ENCODE results near the gene ARID1B. TPM values are rescaled to one million over a fixed set of nuclear protein-coding genes. Genes with fewer than 3 reads are reported as not detected.

Gene ARID1B
- total and polyA plus RNA-seq, 9 of the 15 experiments (the other 6 are each of a cell fraction or from before 2014, with no cell fraction given), result 12.5 to 50.5 (median 25.8) TPM

GRCh38 chr6:156988276-156989158, 211.3 kb downstream of the ARID1B start (continued):
- peak; percentile 92 for TF ChIP-seq ZEB2 (IDR thresholded peaks at IDR 0.05)
- no peak for TF ChIP-seq PCBP1 (IDR thresholded peaks at IDR 0.05; ENCODE audit: low read depth, low read length, poor library complexity, severe bottlenecking)
- no peak for TF ChIP-seq PRPF4 (IDR thresholded peaks at IDR 0.05; ENCODE audit: insufficient read depth, low read depth, low read length, poor library complexity, severe bottlenecking)
- TF ChIP-seq ZNF146 (CRISPR knock-in tag; IDR thresholded peaks at IDR 0.05; ENCODE audit: unreplicated experiment), result no peak
- no peak for TF ChIP-seq MED1 (CRISPR knock-in tag; IDR thresholded peaks at IDR 0.05; ENCODE audit: borderline replicate concordance)
- no peak for TF ChIP-seq EZH2 (IDR thresholded peaks at IDR 0.05; ENCODE audit: borderline replicate concordance, low read depth, low read length)
- no peak for TF ChIP-seq FOXO4 (CRISPR knock-in tag; IDR thresholded peaks at IDR 0.05)
- no peak for TF ChIP-seq ZNF134 (CRISPR knock-in tag; conservative IDR thresholded peaks at IDR 0.05)
- TF ChIP-seq, protein P1, sequence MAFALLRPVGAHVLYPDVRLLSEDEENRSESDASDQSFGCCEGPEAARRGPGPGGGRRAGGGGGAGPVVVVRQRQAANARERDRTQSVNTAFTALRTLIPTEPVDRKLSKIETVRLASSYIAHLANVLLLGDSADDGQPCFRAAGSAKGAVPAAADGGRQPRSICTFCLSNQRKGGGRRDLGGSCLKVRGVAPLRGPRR (CRISPR knock-in tag; IDR thresholded peaks at IDR 0.05), result no peak
- TF ChIP-seq E2F5 (CRISPR knock-in tag; IDR thresholded peaks at IDR 0.05), result no peak
- TF ChIP-seq SAFB2 (IDR thresholded peaks at IDR 0.05; ENCODE audit: borderline replicate concordance, low read depth, low read length, severe bottlenecking), result no peak
- no peak for TF ChIP-seq ZNF311 (CRISPR knock-in tag; IDR thresholded peaks at IDR 0.05)
- no peak for TF ChIP-seq KDM5B (IDR thresholded peaks at IDR 0.05; ENCODE audit: insufficient replicate concordance, low read depth, low read length)
- peak; percentile 61 for TF ChIP-seq DPF2 (IDR thresholded peaks at IDR 0.05)
- TF ChIP-seq, protein P2, sequence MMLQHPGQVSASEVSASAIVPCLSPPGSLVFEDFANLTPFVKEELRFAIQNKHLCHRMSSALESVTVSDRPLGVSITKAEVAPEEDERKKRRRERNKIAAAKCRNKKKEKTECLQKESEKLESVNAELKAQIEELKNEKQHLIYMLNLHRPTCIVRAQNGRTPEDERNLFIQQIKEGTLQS (IDR thresholded peaks at IDR 0.05), result peak; percentile 66
- TF ChIP-seq, protein P2 (CRISPR knock-in tag; conservative IDR thresholded peaks at IDR 0.05), result no peak
- no peak for TF ChIP-seq BCOR (IDR thresholded peaks at IDR 0.05)
- no peak for TF ChIP-seq RFX7 (CRISPR knock-in tag; IDR thresholded peaks at IDR 0.05)
- TF ChIP-seq SMC3 (conservative IDR thresholded peaks at IDR 0.05; ENCODE audit: insufficient read depth, low read depth, low read length), result no peak
- TF ChIP-seq MTF1 (CRISPR knock-in tag; IDR thresholded peaks at IDR 0.05; ENCODE audit: borderline replicate concordance), result no peak
- TF ChIP-seq RBM15 (IDR thresholded peaks at IDR 0.05; ENCODE audit: insufficient read depth, low read length), result no peak
- no peak for TF ChIP-seq TARDBP (IDR thresholded peaks at IDR 0.05)
- no peak for TF ChIP-seq ZKSCAN3 (CRISPR knock-in tag; IDR thresholded peaks at IDR 0.05)
- no peak for TF ChIP-seq NFATC3 (IDR thresholded peaks at IDR 0.05)
- TF ChIP-seq, protein P3, sequence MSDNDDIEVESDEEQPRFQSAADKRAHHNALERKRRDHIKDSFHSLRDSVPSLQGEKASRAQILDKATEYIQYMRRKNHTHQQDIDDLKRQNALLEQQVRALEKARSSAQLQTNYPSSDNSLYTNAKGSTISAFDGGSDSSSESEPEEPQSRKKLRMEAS (CRISPR knock-in tag; IDR thresholded peaks at IDR 0.05), result peak; percentile 39; the same call in 1 of the 2 replicates
- TF ChIP-seq ZNF347 (CRISPR knock-in tag; IDR thresholded peaks at IDR 0.05; ENCODE audit: low read depth), result no peak
- no peak for TF ChIP-seq TSC22D4 (tag; IDR thresholded peaks at IDR 0.05)
